NCI-H69 (cell line): ENCODE data around the gene MITD1.
"Not testable (repeated sequence)": the region's sequence is repeated elsewhere in the genome, so short reads cannot be mapped to it uniquely, and the experiment has no call there.

Experiments used
- DNase-seq: peaks from one replicate; lab custom pipeline; 2025; lab: John Stamatoyannopoulos, UW

The MITD1 gene

GRCh38 chr2:99154643-99155536 lies 26.0 kb downstream of the MITD1 start, which contains the start of the genes LIPT1 and TSGA10:
TSS of gene LIPT1 (plus strand) at chr2:99154967. CDS start at chr2:99161958, 6,991 bp downstream.
TSS of gene TSGA10 (minus strand) at chr2:99154942. CDS start at chr2:99109439, 45,503 bp downstream.
- DNase-seq, result peak; percentile 92

- DNase-seq, result peak; percentile 24
Observed at GRCh38 chr2:99153921-99154604, 26.8 kb downstream of the MITD1 start.

GRCh38 chr2:99152199-99152895 lies 28.5 kb downstream of the MITD1 start:
- no peak for DNase-seq

- no peak for DNase-seq
Observed at GRCh38 chr2:99150706-99151105, 30.2 kb downstream of the MITD1 start.

- DNase-seq, result peak; percentile 98
Observed at GRCh38 chr2:99141110-99142108, 39.4 kb downstream of the MITD1 start, which contains the start of gene C2orf15. TSS of gene C2orf15 (plus strand) at chr2:99141707. CDS start at chr2:99150559, 8,852 bp downstream.

- peak; percentile 84 for DNase-seq
Observed at GRCh38 chr2:99140860-99141109, 40.1 kb downstream of the MITD1 start.

GRCh38 chr2:99140056-99140859 lies 40.6 kb downstream of the MITD1 start:
- no peak for DNase-seq

- DNase-seq, result no peak
Observed at GRCh38 chr2:99139003-99139402, 41.9 kb downstream of the MITD1 start.

GRCh38 chr2:99135044-99135556 lies 45.8 kb downstream of the MITD1 start:
- DNase-seq, result not testable (repeated sequence)

GRCh38 chr2:99127981-99128380 lies 52.9 kb downstream of the MITD1 start:
- DNase-seq, result no peak
